ENCODE measurements around the gene LYRM2. TPM values are rescaled to one million over a fixed set of nuclear protein-coding genes. Genes with fewer than 3 reads are reported as not detected.
"Not testable (repeated sequence)": the region's sequence is repeated elsewhere in the genome, so short reads cannot be mapped to it uniquely, and the experiment has no call there.

Gene LYRM2
- total and polyA plus RNA-seq, 5 experiments from 2014 or later: 39.2 to 74.1 (median 64.5) TPM

DNA sequence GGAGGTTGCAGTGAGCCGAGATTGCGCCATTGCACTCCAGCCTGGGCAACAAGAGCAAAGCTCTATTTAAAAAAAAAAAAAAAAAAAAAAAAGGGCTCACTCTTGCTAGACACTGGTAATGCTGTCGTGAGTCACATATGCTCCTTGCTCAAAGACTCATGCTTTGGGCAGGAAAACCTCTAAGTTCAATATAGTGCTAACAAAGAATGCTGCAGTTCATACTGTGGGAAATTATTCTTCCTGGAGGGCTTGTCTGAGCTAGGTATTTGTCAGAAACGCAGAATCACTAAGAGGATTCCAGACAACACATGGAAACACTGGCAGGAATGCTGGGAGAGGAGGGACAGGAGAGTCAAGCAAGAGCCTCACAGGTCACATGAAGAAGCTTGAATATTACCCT is 2.3 kb upstream of the LYRM2 start:
- H3K36me3 Mint-ChIP-seq: peaks cover 2 to 43% (median 18%) of the 10 kb centered on the region in 3 donors

DNA sequence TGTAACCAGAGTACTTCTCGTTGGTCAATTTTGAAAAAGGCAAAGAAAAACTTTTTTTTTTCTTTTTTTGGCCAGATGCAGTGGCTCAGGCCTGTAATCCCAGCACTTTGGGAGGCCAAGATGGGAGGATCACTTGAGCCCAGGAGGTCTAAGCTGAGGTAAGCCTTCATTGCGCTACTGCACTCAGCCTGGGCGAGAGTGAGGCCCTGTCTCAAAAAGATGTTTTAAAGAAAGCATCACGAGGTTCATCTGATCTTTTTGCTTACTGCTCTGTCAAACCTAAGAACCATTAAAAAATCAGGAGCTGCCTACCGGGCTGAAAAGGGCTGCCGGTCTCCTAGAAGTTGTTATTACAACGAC is 607 bp downstream of the LYRM2 start:
- ATAC-seq (peak; percentile 10 to 13), DNase-seq (peak in 1 of 10 donors; percentile 2)
- Mint-ChIP-seq H3K36me3 (peaks cover 6 to 38% (median 26%) of the 10 kb centered on the region in 3 donors), H3K9me3 (peaks cover 0 to 3% (median 0%) of the 10 kb centered on the region in 9 donors), H3K4me1 (peaks cover 15 to 45% (median 29%) of the 10 kb centered on the region in 4 donors), H3K27ac (peak overlapping the region; percentile 96 to 99 (median 99)), H3K27me3 (no peaks in the 10 kb centered on the region), H3K4me3 (peak overlapping the region; percentile 85 to 99 (median 97))
- POLR2A ChIA-PET: interaction anchor here (0.6 to 2.1 kb wide), 10 partner anchors 10 to 674 kb away, joined by 3 to 9 read pairs (median 3); partner anchors contain the start of genes MDN1, PNRC1 and RNGTT

More for the DNA sequence above, 2.3 kb upstream of the LYRM2 start:
- DNase-seq (no peak), ATAC-seq (no peak)
- Mint-ChIP-seq H3K27ac (peak overlapping the region in 5 of 10 donors; percentile 15 to 83 (median 54)), H3K4me3 (no peak overlapping the region), H3K27me3 (no peaks in the 10 kb centered on the region), H3K4me1 (peaks cover 12 to 31% (median 24%) of the 10 kb centered on the region in 4 donors), H3K9me3 (peaks cover 0 to 3% (median 0%) of the 10 kb centered on the region in 9 donors)
- POLR2A ChIA-PET: interaction anchor here (0.9 kb wide), 1 partner anchor 95 kb away, joined by 8 read pairs; no protein-coding TSS in a partner anchor

DNA sequence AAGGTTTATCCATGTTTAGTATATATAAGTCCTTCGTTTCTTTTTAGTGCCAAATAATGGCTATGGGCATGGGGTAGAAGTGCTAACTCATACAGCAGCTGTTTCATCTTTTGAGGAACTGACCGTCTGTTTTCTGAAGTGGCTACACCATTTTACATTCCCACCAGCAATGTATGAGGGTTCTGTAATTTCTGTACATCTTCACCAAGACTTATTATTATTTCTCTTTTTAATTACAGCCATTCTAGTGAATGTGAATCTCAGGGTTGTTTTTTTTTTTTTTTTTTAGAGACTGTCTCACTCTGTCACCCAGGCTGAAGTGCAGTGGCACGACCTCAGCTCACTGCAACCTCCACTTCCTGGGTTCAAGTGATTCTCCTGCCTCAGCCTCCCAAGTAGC is 2.1 kb downstream of the LYRM2 start:
- peaks cover 6 to 36% (median 26%) of the 10 kb centered on the region in 3 donors for H3K36me3 Mint-ChIP-seq
- peaks cover 15 to 46% (median 29%) of the 10 kb centered on the region in 4 donors for H3K4me1 Mint-ChIP-seq
- H3K4me3 Mint-ChIP-seq: peak overlapping the region in 3 of 10 donors; percentile 6 to 59 (median 51)
- peak overlapping the region in 2 of 10 donors; percentile 34 to 72 for H3K27ac Mint-ChIP-seq
- ATAC-seq, DNase-seq, H3K27me3 Mint-ChIP-seq, H3K9me3 Mint-ChIP-seq: not testable (repeated sequence)
- POLR2A ChIA-PET: interaction anchor here (0.6 to 0.7 kb wide), 2 partner anchors 284 to 292 kb away, joined by 3 to 5 read pairs; partner anchors contain the start of gene UBE2J1

DNA sequence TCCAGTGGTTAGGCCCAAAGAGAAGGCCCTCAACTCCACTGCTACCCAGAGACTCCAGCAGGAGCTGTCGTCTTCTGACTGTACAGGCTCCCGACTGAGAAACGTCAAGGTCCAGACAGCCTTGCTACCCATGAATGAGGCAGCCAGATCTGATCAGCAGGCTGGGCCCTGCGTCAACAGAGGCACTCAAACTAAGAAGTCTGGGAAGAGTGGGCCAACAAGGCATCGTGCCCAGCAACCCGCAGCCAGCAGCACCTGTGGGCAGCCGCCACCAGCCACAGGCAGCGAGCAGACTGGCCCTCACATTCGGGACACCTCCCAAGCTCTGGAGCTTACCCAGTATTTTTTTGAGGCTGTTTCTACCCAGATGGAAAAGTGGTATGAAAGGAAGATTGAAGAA is 8.1 kb downstream of the LYRM2 start:
- DNase-seq: no peak
- H3K4me1 Mint-ChIP-seq: peaks cover 2 to 12% (median 5%) of the 10 kb centered on the region in 4 donors
- peaks cover 1 to 22% (median 10%) of the 10 kb centered on the region in 3 donors for H3K36me3 Mint-ChIP-seq
- H3K27ac Mint-ChIP-seq: no peak overlapping the region
- no peaks in the 10 kb centered on the region for H3K9me3 Mint-ChIP-seq
- H3K4me3 Mint-ChIP-seq: no peak overlapping the region
- POLR2A ChIA-PET: no interaction called here
- no peak for ATAC-seq
- H3K27me3 Mint-ChIP-seq: no peaks in the 10 kb centered on the region

DNA sequence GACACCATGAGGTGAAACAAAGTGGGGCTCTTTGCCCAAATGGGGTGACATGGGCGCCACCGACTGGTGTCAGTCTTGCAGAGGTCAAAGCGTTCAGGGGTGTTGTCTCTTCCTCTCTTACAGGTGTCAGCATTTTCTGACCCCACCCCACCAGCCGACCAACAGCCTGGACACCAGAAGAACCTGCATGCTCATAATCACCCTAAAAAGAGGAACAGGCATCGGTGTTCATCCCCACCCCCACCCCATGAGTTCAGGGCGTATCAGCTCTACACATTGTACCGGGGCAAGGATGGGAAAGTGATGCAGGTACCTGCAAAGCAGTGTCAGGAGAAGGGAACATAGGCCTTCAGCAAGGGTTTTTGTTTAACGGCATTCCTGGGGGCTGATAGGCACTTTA is 14.8 kb downstream of the LYRM2 start:
- POLR2A ChIA-PET: no interaction called here
- ATAC-seq: no peak
- Mint-ChIP-seq H3K27me3 (no peaks in the 10 kb centered on the region), H3K4me1 (peaks cover 0 to 2% (median 0%) of the 10 kb centered on the region in 4 donors), H3K4me3 (no peak overlapping the region), H3K36me3 (peaks cover 0 to 7% (median 3%) of the 10 kb centered on the region in 3 donors), H3K27ac (no peak overlapping the region), H3K9me3 (no peaks in the 10 kb centered on the region)
- no peak for DNase-seq

DNA sequence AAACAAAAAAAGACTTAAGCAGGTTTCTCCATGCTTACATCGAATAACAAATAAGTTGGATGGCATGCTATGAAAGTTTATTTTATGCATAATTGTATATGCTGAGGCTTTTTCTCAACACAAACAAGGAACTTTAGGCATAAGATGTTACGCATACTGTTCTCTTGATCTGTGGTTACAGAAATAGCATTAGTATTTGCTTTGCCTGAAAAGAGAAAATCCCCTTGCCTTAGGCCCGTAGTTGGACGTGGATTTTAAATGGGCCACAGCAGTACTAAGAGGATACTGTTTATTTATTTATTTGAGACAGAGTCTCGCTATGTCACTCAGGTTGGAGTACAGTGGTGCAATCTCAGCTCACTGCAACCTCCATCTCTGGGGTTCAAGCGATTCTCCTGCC is 19.0 kb downstream of the LYRM2 start:
- no peak overlapping the region for H3K27ac Mint-ChIP-seq
- POLR2A ChIA-PET: no interaction called here
- no peaks in the 10 kb centered on the region for H3K9me3 Mint-ChIP-seq
- no peak for DNase-seq
- ATAC-seq: no peak
- no peak overlapping the region for H3K4me3 Mint-ChIP-seq
- no peaks in the 10 kb centered on the region for H3K27me3 Mint-ChIP-seq
- H3K4me1 Mint-ChIP-seq: peaks cover 0 to 2% (median 0%) of the 10 kb centered on the region in 4 donors
- peaks cover 0 to 8% (median 4%) of the 10 kb centered on the region in 3 donors for H3K36me3 Mint-ChIP-seq

DNA sequence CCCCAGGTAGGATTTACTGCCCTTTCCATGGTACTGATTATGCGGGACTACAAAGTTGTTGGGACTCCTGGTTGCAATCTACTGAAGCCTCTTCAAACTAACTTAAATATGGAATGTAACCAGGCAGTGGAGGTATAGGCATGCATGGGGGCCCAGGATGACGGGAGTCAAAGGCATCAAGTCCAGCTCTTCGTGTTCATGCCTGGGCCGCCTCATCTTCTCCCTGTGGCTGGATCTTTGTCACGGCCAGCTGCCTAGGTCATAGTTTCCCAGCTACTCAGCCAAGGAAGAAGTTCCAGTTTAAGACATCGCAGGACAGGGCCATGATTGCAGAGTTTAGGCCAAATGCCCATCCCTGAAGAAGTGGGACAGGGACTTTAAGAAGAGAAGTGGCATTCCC is 20.5 kb downstream of the LYRM2 start:
- Mint-ChIP-seq H3K27ac (no peak overlapping the region), H3K9me3 (no peaks in the 10 kb centered on the region), H3K4me1 (no peaks in the 10 kb centered on the region), H3K27me3 (no peaks in the 10 kb centered on the region), H3K36me3 (peaks cover 0 to 8% (median 2%) of the 10 kb centered on the region in 3 donors), H3K4me3 (no peak overlapping the region)
- DNase-seq (no peak), ATAC-seq (no peak)
- POLR2A ChIA-PET: interaction anchor here (0.6 kb wide), 1 partner anchor 19 kb away, joined by 3 read pairs; no protein-coding TSS in a partner anchor

DNA sequence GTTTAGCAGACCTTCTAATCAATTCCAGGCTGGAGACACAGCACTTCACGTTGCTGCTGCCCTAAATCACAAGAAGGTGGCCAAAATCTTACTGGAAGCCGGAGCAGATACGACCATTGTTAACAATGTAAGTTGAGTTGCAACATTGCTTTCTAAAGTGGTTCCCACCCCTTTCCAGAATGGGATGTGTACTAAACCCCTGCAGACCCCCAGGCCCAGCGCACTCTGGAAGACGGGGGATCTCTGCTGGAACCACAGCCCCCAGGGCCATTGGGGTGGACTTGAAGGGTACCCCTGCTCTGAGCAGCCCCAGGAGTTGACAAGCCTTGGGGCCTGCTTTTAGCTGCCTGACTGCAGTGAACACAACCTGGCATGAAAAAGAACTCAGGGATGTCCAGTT is 22.0 kb downstream of the LYRM2 start:
- H3K4me3 Mint-ChIP-seq: no peak overlapping the region

DNA sequence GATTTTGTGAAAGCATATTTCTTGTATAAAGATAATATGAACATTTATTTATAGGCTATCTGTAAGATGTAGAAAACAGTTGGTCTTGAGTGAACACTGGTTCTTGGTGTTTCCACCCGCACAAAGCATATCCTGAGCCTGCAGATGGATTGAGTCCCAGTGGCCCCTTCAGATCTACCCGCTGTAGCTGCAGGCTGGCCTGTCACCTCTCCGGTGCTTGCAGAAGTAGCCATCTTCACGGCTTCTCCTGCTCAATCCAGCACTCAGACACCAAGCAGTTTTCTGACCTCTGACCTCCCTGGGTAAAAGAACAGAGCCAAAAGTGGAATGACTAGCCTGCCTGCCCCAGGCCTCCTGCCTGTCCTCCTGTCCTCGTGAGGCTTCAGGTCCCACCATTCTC is 22.7 kb downstream of the LYRM2 start:
- POLR2A ChIA-PET: no interaction called here
- Mint-ChIP-seq H3K27me3 (no peaks in the 10 kb centered on the region), H3K9me3 (no peaks in the 10 kb centered on the region), H3K4me3 (no peak overlapping the region), H3K27ac (no peak overlapping the region), H3K36me3 (peaks cover 0 to 8% (median 2%) of the 10 kb centered on the region in 3 donors), H3K4me1 (peaks cover 0 to 3% (median under 1%) of the 10 kb centered on the region in 4 donors)
- DNase-seq: no peak
- ATAC-seq: no peak

More for the DNA sequence above, 22.0 kb downstream of the LYRM2 start:
- DNase-seq (no peak), ATAC-seq (no peak)
- peaks cover 0 to 8% (median 2%) of the 10 kb centered on the region in 3 donors for H3K36me3 Mint-ChIP-seq
- H3K9me3 Mint-ChIP-seq: no peaks in the 10 kb centered on the region
- no peaks in the 10 kb centered on the region for H3K27me3 Mint-ChIP-seq
- no peak overlapping the region for H3K27ac Mint-ChIP-seq
- POLR2A ChIA-PET: no interaction called here
- H3K4me1 Mint-ChIP-seq: peaks cover 0 to 2% (median under 1%) of the 10 kb centered on the region in 4 donors

DNA sequence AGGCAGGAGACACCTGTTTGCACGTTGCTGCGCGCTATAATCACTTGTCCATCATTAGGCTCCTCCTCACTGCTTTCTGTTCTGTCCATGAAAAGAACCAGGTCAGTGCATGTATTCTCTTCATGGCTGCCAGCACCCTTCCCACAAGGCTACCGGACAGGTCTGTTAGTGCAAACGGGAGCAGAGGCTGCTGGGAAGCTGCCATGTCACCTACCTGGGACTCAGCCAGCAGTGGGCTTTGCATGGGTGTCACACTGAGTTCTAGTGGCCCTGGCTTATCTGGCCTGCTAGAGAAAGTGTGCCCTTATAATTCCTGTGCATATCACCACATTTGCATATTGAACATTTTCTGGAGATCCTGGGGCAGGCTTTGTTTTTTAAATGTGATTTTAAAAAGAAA is 24.8 kb downstream of the LYRM2 start:
- H3K27me3 Mint-ChIP-seq: no peaks in the 10 kb centered on the region
- H3K36me3 Mint-ChIP-seq: peaks cover 0 to 4% (median 0%) of the 10 kb centered on the region in 3 donors
- DNase-seq (no peak), ATAC-seq (no peak)
- no peak overlapping the region for H3K27ac Mint-ChIP-seq
- H3K4me3 Mint-ChIP-seq: no peak overlapping the region
- no peaks in the 10 kb centered on the region for H3K9me3 Mint-ChIP-seq
- POLR2A ChIA-PET: no interaction called here
- H3K4me1 Mint-ChIP-seq: peaks cover 0 to 4% (median 2%) of the 10 kb centered on the region in 4 donors

DNA sequence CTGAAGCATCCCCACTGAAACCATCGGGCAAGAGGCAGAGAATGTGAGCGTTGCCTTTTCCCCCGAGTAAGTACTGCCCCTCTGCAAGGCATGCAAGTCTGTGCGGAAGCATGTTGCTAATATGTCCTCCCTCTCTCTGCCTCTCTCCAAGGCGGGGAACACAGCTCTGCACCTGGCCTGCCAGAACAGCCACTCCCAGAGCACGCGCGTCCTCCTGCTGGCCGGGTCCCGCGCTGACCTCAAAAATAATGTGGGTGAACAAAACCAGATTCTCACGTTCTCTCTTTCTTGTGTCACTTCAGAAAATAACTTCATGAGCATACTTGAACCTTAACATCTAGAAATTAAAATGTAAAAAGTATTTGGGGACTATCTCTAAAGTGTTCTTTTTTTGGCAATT is 26.4 kb downstream of the LYRM2 start:
- ATAC-seq: no peak
- H3K4me3 Mint-ChIP-seq: no peak overlapping the region
- no peaks in the 10 kb centered on the region for H3K36me3 Mint-ChIP-seq
- H3K9me3 Mint-ChIP-seq: no peaks in the 10 kb centered on the region
- no peak overlapping the region for H3K27ac Mint-ChIP-seq
- peaks cover 0 to 4% (median 2%) of the 10 kb centered on the region in 4 donors for H3K4me1 Mint-ChIP-seq
- POLR2A ChIA-PET: no interaction called here
- H3K27me3 Mint-ChIP-seq: no peaks in the 10 kb centered on the region
- DNase-seq: no peak

DNA sequence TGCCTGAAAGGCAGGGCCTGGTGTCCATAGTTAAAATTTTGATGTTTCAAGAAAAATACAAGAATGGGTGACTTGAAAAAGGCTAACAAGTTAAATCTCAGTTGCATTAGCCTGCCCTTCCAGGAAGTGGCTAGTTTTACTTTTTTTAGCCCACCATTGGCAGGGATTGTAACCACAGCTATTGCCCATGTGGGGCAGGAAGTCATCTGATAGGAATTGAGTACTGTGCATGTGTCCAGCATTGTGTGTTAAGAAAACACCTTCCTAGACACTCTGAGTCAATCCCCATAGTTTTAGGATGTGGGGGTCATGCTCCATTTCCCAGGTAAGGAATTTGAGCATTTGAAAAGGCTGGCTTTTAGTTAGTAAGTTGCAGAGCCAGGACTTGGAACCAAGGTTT is 26.9 kb downstream of the LYRM2 start:
- Mint-ChIP-seq H3K36me3 (no peaks in the 10 kb centered on the region), H3K4me3 (no peak overlapping the region), H3K4me1 (peaks cover 0 to 4% (median 2%) of the 10 kb centered on the region in 4 donors), H3K9me3 (no peaks in the 10 kb centered on the region), H3K27me3 (no peaks in the 10 kb centered on the region), H3K27ac (no peak overlapping the region)
- no peak for DNase-seq
- no peak for ATAC-seq
- POLR2A ChIA-PET: no interaction called here

DNA sequence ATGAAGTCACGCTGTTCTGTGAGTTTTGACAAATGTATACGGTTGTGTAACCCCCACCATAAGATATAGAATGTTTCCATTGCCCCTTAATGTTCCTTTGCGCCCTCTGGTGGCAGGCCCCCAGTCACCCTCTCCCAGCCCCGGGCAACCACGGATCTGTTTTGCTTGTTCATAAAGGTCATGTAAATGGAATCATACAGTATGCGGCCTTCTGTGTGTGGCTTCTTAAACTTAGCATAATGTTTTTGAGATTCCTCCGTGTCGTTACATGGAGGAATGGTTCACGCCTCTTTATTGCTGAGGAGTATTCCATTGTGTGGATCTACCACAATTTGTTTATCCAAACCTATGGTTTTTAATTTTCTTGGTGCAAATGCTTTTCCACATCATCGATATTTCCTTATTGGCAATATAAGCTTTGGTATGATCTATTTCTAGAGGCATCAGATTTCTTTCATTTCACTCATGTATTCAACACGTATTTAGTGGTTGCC is 28.4 kb downstream of the LYRM2 start:
- peaks cover 0 to 4% (median 2%) of the 10 kb centered on the region in 4 donors for H3K4me1 Mint-ChIP-seq
- POLR2A ChIA-PET: no interaction called here

More for the DNA sequence above, 28.4 kb downstream of the LYRM2 start:
- H3K27ac Mint-ChIP-seq: peak overlapping the region in 2 of 10 donors; percentile 4 to 8
- H3K27me3 Mint-ChIP-seq: no peaks in the 10 kb centered on the region
- no peak overlapping the region for H3K4me3 Mint-ChIP-seq
- ATAC-seq: peak; percentile 84 to 96
- H3K9me3 Mint-ChIP-seq: no peaks in the 10 kb centered on the region
- DNase-seq: peak; percentile 55 to 88 (median 72)
- no peaks in the 10 kb centered on the region for H3K36me3 Mint-ChIP-seq

Data from naive thymus-derived CD8-positive, alpha-beta T cell (primary cell).